K562 (cell line): Measurements from ENCODE around the gene CKM. TPM values are rescaled to one million over a fixed set of nuclear protein-coding genes. Genes with fewer than 3 reads are reported as not detected.

ENCODE experiments used
- BACH1 ChIP-seq: fragments of 200-800 bp; sonication (Bioruptor generic); IDR thresholded peaks from 2 replicates; pipeline ENCODE4 v1.6.1; 2016; ENCODE audit warnings: missing genetic modification characterization, missing compliant biosample characterization
- FOXA1 ChIP-seq: fragments of 450-650 bp; IDR thresholded peaks from 2 replicates; pipeline ENCODE4 v1.6.1; 2016; ENCODE audit warnings: mild to moderate bottlenecking, borderline replicate concordance
- MTA1 ChIP-seq: fragments of 450-650 bp; IDR thresholded peaks from 2 replicates; pipeline ENCODE4 v1.6.1; 2017; ENCODE audit warnings: borderline replicate concordance
- PCBP1 ChIP-seq: fragments of 200-400 bp; formaldehyde crosslinking; IDR thresholded peaks from 2 replicates; pipeline ENCODE4 v1.6.1; 2018; ENCODE audit warnings: mild to moderate bottlenecking, low read depth, low read length; ENCODE audit not compliant: poor library complexity, severe bottlenecking
- RFX1 ChIP-seq: fragments of 450-650 bp; IDR thresholded peaks from 2 replicates; pipeline ENCODE4 v1.6.1; 2016; ENCODE audit warnings: mild to moderate bottlenecking, moderate library complexity
- ZNF133 ChIP-seq: fragments of 250-450 bp; sonication (Bioruptor Pico); IDR thresholded peaks from 2 replicates; pipeline ENCODE4 v1.4.0; 2020; ENCODE audit warnings: mild to moderate bottlenecking
- ZNF583 ChIP-seq: fragments of 250-450 bp; sonication (Bioruptor Pico); IDR thresholded peaks from 2 replicates; pipeline ENCODE4 v1.4.0; 2020
- polyA plus RNA-seq, 8 experiments: library from polyadenylated mRNA; depleted of rRNA in 4 of 8; stranded (reverse) in 5 of 8; unstranded in 3 of 8; fragments of >200 nt; fragmentation: Nextera tagmentation in 2 of 8; fragmentation: Illumina TruSeq in 1 of 8; extraction: Ambion mirVana in 2 of 8; extraction: Trizol in 1 of 8; gene quantifications; 2 replicates each; pipeline versions ENCODE4 v1.2.1 to v1.2.3, GENCODE V29; 2011 to 2014; ENCODE audit warnings: inconsistent platforms in 1 of 8, missing spikeins in 1 of 8
- total RNA-seq, 7 experiments: library from RNA; depleted of rRNA in 6 of 7; stranded (reverse); fragments of >200 nt in 6 of 7; fragmentation: Illumina TruSeq in 2 of 7; extraction: Trizol in 2 of 7; gene quantifications; 2 replicates each; pipeline versions ENCODE4 v1.2.1 to v1.2.3, GENCODE V29; 2011 to 2021; ENCODE audit warnings: low replicate concordance in 1 of 7
- TF ChIP-seq, protein P1 (sequence below): sonication (generic); formaldehyde crosslinking; IDR thresholded peaks from 2 replicates; pipeline ENCODE4 v1.8.1; 2022; ENCODE audit warnings: missing genetic modification reagents
- TF ChIP-seq, protein P2 (sequence below): fragments of 450-650 bp; formaldehyde crosslinking; IDR thresholded peaks from 2 replicates; pipeline ENCODE4 v1.4.0; 2020; ENCODE audit warnings: mild to moderate bottlenecking
- TF ChIP-seq, protein P3 (sequence below), 2 experiments: IDR thresholded peaks; 2 replicates each; pipeline ENCODE4 v1.6.1; 2011; ENCODE audit warnings: borderline replicate concordance in 1 of 2, control low read depth in 1 of 2, low read depth in 1 of 2, low read length in 1 of 2, mild to moderate bottlenecking in 1 of 2, mixed read lengths in 1 of 2, moderate library complexity in 1 of 2; ENCODE audit not compliant: insufficient read depth in 1 of 2, insufficient read length in 1 of 2, poor library complexity in 1 of 2, severe bottlenecking in 1 of 2; ENCODE audit errors: extremely low read depth in 1 of 2
- TF ChIP-seq, protein P4 (sequence below): IDR thresholded peaks from 2 replicates; pipeline ENCODE4 v1.6.1; 2011; ENCODE audit not compliant: insufficient read length; ENCODE audit errors: extremely low read depth
- TF ChIP-seq, protein P5 (sequence below), 2 experiments: fragments of 450-650 bp; formaldehyde crosslinking in 1 of 2; IDR thresholded peaks; 2 replicates each; pipeline versions ENCODE4 v1.4.0 to v1.6.1; 2014 to 2020; ENCODE audit warnings: mild to moderate bottlenecking in 2 of 2, borderline replicate concordance in 1 of 2, low read depth in 1 of 2
- TF ChIP-seq, protein P6 (sequence below): fragments of 450-650 bp; formaldehyde crosslinking; IDR thresholded peaks from 2 replicates; pipeline ENCODE4 v1.4.0; 2022; ENCODE audit warnings: missing genetic modification characterization

Gene CKM
- total and polyA plus RNA-seq, 9 of the 15 experiments (the other 6 are each of a cell fraction or from before 2014, with no cell fraction given), result 0.06 to 0.17 (median 0.09) TPM; not detected in 4

DNA sequence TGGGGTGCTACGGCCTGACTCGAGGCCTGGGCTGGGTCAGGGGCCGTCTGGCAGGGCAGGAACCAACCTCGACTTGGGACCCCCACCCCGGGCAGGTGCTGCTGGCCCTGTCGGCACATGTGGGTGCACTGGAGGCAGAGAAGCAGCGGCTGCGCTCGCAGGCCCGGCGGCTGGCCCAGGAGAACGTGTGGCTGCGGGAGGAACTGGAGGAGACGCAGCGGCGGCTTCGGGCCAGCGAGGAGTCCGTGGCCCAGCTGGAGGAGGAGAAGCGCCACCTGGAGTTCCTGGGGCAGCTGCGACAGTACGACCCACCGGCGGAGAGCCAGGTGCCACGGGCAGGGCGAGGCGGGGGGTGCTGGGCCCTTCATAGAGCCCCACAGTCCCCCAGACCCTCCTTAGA, 23.8 kb upstream of the CKM start (continued):
- TF ChIP-seq, protein P1, sequence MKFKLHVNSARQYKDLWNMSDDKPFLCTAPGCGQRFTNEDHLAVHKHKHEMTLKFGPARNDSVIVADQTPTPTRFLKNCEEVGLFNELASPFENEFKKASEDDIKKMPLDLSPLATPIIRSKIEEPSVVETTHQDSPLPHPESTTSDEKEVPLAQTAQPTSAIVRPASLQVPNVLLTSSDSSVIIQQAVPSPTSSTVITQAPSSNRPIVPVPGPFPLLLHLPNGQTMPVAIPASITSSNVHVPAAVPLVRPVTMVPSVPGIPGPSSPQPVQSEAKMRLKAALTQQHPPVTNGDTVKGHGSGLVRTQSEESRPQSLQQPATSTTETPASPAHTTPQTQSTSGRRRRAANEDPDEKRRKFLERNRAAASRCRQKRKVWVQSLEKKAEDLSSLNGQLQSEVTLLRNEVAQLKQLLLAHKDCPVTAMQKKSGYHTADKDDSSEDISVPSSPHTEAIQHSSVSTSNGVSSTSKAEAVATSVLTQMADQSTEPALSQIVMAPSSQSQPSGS (CRISPR knock-in tag), result no peak
- no peak for TF ChIP-seq ZNF583
- TF ChIP-seq, protein P2, sequence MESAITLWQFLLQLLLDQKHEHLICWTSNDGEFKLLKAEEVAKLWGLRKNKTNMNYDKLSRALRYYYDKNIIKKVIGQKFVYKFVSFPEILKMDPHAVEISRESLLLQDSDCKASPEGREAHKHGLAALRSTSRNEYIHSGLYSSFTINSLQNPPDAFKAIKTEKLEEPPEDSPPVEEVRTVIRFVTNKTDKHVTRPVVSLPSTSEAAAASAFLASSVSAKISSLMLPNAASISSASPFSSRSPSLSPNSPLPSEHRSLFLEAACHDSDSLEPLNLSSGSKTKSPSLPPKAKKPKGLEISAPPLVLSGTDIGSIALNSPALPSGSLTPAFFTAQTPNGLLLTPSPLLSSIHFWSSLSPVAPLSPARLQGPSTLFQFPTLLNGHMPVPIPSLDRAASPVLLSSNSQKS (CRISPR knock-in tag), result no peak
- TF ChIP-seq, protein P3, sequence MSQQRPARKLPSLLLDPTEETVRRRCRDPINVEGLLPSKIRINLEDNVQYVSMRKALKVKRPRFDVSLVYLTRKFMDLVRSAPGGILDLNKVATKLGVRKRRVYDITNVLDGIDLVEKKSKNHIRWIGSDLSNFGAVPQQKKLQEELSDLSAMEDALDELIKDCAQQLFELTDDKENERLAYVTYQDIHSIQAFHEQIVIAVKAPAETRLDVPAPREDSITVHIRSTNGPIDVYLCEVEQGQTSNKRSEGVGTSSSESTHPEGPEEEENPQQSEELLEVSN (IDR thresholded peaks at IDR 0.05; ENCODE audit: borderline replicate concordance in 1 of 2, extremely low read depth in 1 of 2, insufficient read depth in 1 of 2, insufficient read length in 1 of 2, low read depth in 1 of 2, low read length in 1 of 2, poor library complexity in 1 of 2, severe bottlenecking in 1 of 2), result peak in 1 of 2 experiments; percentile 54
- TF ChIP-seq, protein P4, sequence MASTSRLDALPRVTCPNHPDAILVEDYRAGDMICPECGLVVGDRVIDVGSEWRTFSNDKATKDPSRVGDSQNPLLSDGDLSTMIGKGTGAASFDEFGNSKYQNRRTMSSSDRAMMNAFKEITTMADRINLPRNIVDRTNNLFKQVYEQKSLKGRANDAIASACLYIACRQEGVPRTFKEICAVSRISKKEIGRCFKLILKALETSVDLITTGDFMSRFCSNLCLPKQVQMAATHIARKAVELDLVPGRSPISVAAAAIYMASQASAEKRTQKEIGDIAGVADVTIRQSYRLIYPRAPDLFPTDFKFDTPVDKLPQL, result no peak
- TF ChIP-seq RFX1, result no peak
- TF ChIP-seq, protein P5, sequence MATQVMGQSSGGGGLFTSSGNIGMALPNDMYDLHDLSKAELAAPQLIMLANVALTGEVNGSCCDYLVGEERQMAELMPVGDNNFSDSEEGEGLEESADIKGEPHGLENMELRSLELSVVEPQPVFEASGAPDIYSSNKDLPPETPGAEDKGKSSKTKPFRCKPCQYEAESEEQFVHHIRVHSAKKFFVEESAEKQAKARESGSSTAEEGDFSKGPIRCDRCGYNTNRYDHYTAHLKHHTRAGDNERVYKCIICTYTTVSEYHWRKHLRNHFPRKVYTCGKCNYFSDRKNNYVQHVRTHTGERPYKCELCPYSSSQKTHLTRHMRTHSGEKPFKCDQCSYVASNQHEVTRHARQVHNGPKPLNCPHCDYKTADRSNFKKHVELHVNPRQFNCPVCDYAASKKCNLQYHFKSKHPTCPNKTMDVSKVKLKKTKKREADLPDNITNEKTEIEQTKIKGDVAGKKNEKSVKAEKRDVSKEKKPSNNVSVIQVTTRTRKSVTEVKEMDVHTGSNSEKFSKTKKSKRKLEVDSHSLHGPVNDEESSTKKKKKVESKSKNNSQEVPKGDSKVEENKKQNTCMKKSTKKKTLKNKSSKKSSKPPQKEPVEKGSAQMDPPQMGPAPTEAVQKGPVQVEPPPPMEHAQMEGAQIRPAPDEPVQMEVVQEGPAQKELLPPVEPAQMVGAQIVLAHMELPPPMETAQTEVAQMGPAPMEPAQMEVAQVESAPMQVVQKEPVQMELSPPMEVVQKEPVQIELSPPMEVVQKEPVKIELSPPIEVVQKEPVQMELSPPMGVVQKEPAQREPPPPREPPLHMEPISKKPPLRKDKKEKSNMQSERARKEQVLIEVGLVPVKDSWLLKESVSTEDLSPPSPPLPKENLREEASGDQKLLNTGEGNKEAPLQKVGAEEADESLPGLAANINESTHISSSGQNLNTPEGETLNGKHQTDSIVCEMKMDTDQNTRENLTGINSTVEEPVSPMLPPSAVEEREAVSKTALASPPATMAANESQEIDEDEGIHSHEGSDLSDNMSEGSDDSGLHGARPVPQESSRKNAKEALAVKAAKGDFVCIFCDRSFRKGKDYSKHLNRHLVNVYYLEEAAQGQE (IDR thresholded peaks at IDR 0.05; ENCODE audit: borderline replicate concordance), result peak; percentile 10; the same call in 1 of the 2 replicates
- TF ChIP-seq, protein P5 (CRISPR knock-in tag; IDR thresholded peaks at IDR 0.05; ENCODE audit: low read depth), result no peak
- no peak for TF ChIP-seq ZNF133 (CRISPR knock-in tag)
- TF ChIP-seq MTA1, result no peak
- no peak for TF ChIP-seq BACH1 (tag)
- TF ChIP-seq PCBP1, result no peak
- TF ChIP-seq, protein P6, sequence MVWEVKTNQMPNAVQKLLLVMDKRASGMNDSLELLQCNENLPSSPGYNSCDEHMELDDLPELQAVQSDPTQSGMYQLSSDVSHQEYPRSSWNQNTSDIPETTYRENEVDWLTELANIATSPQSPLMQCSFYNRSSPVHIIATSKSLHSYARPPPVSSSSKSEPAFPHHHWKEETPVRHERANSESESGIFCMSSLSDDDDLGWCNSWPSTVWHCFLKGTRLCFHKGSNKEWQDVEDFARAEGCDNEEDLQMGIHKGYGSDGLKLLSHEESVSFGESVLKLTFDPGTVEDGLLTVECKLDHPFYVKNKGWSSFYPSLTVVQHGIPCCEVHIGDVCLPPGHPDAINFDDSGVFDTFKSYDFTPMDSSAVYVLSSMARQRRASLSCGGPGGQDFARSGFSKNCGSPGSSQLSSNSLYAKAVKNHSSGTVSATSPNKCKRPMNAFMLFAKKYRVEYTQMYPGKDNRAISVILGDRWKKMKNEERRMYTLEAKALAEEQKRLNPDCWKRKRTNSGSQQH (CRISPR knock-in tag), result no peak
- no peak for TF ChIP-seq FOXA1
